ENCODE data around the gene DNAAF2. TPM values are rescaled to one million over a fixed set of nuclear protein-coding genes. Genes with fewer than 3 reads are reported as not detected.

DNAAF2 gene
- total and polyA plus RNA-seq, 2 experiments from 2014 or later = 11.0 to 11.1 TPM

GRCh38 chr14:49637534-49638078 is 2.6 kb upstream of the DNAAF2 start:
- Histone ChIP-seq H3K79me2 (ENCODE audit: insufficient read depth) (peaks cover 86% of the 10 kb centered on the region), H3K4me2 (ENCODE audit: unreplicated experiment) (no peak overlapping the region), H3K4me1 (ENCODE audit: insufficient read depth) (peaks cover 10% of the 10 kb centered on the region), H3F3A (ENCODE audit: insufficient read depth) (peaks cover 11% of the 10 kb centered on the region), H3K9me2 (ENCODE audit: insufficient read depth) (no peaks in the 10 kb centered on the region), H2AFZ (no peak overlapping the region), H3K9ac (no peak overlapping the region), H3K27ac (no peak overlapping the region), H3K36me3 (ENCODE audit: low read depth) (peaks cover 4% of the 10 kb centered on the region; the same call in 1 of the 2 replicates), H3K27me3 (replicated peaks; ENCODE audit: insufficient read depth) (no peaks in the 10 kb centered on the region), H3K4me3 (no peak overlapping the region), H3K9me3 (ENCODE audit: low read depth) (no peaks in the 10 kb centered on the region), H4K20me1 (ENCODE audit: insufficient read depth) (no peaks in the 10 kb centered on the region)
- in situ Hi-C loops (cut with MboI) = loop anchor here (10.0 kb wide), 1 partner anchor 127 kb away; the partner anchor contains the start of gene KLHDC2
- no peak for DNase-seq
- TF ChIP-seq EZH2phosphoT487 (IDR thresholded peaks at IDR 0.05; ENCODE audit: insufficient read depth, low read depth) = no peak
- 83% methylated on average over 3 of the region's 3 CpGs for WGBS, 2 experiments (ENCODE audit: low coverage in 1 of 2, low lambda C conversion rate in 2 of 2, missing lambda C conversion rate in 2 of 2)

GRCh38 chr14:49636866-49637265 is 1.8 kb upstream of the DNAAF2 start:
- H4K20me1 ChIP-seq (ENCODE audit: insufficient read depth) = no peaks in the 10 kb centered on the region
- DNase-seq = peak; percentile 9
- no peaks in the 10 kb centered on the region for H3K9me2 ChIP-seq (ENCODE audit: insufficient read depth)
- H3K4me2 ChIP-seq (ENCODE audit: unreplicated experiment) = no peak overlapping the region
- peaks cover 4% of the 10 kb centered on the region; the same call in 1 of the 2 replicates for H3K36me3 ChIP-seq (ENCODE audit: low read depth)
- no peak overlapping the region for H2AFZ ChIP-seq
- H3K27ac ChIP-seq = peak overlapping the region; percentile 90; the same call in 1 of the 2 replicates
- no peaks in the 10 kb centered on the region for H3K27me3 ChIP-seq (replicated peaks; ENCODE audit: insufficient read depth)
- H3K4me3 ChIP-seq = no peak overlapping the region
- 95 to 97% methylated on average over 1 of the region's 1 CpG for WGBS, 2 experiments (ENCODE audit: low coverage in 1 of 2, low lambda C conversion rate in 2 of 2, missing lambda C conversion rate in 2 of 2)
- H3F3A ChIP-seq (ENCODE audit: insufficient read depth) = peaks cover 11% of the 10 kb centered on the region
- in situ Hi-C loops (cut with MboI) = loop anchor here (10.0 kb wide), 1 partner anchor 128 kb away; the partner anchor contains the start of gene KLHDC2
- TF ChIP-seq EZH2phosphoT487 (IDR thresholded peaks at IDR 0.05; ENCODE audit: insufficient read depth, low read depth) = no peak
- no peak for TF ChIP-seq EZH2 (IDR thresholded peaks at IDR 0.05; ENCODE audit: insufficient read depth, poor library complexity, severe bottlenecking)
- no peak overlapping the region for H3K9ac ChIP-seq
- H3K79me2 ChIP-seq (ENCODE audit: insufficient read depth) = peaks cover 86% of the 10 kb centered on the region
- peaks cover 16% of the 10 kb centered on the region for H3K4me1 ChIP-seq (ENCODE audit: insufficient read depth)
- H3K9me3 ChIP-seq (ENCODE audit: low read depth) = no peaks in the 10 kb centered on the region

GRCh38 chr14:49633640-49634546 is 1.2 kb downstream of the DNAAF2 start:
- peaks cover 86% of the 10 kb centered on the region for H3K79me2 ChIP-seq (ENCODE audit: insufficient read depth)
- 0 to 2% methylated on average over 64 to 85 of the region's 101 CpGs for WGBS, 2 experiments (ENCODE audit: low coverage in 1 of 2, low lambda C conversion rate in 2 of 2, missing lambda C conversion rate in 2 of 2)
- peaks cover 21% of the 10 kb centered on the region for H3K4me1 ChIP-seq (ENCODE audit: insufficient read depth)
- peaks cover 4% of the 10 kb centered on the region; the same call in 1 of the 2 replicates for H3K36me3 ChIP-seq (ENCODE audit: low read depth)
- H3F3A ChIP-seq (ENCODE audit: insufficient read depth) = peaks cover 11% of the 10 kb centered on the region
- DNase-seq = peak; percentile 98
- no peaks in the 10 kb centered on the region for H4K20me1 ChIP-seq (ENCODE audit: insufficient read depth)
- H2AFZ ChIP-seq = peak overlapping the region; percentile 87
- H3K9me2 ChIP-seq (ENCODE audit: insufficient read depth) = no peaks in the 10 kb centered on the region
- H3K27ac ChIP-seq = peak overlapping the region; percentile 90
- in situ Hi-C loops (cut with MboI) = loop anchor here (10.0 kb wide), 1 partner anchor 131 kb away; the partner anchor contains the start of gene KLHDC2
- no peaks in the 10 kb centered on the region for H3K27me3 ChIP-seq (replicated peaks; ENCODE audit: insufficient read depth)
- peak overlapping the region; percentile 90 for H3K9ac ChIP-seq
- peak overlapping the region; percentile 80 for H3K4me2 ChIP-seq (ENCODE audit: unreplicated experiment)
- peak overlapping the region; percentile 83 for H3K4me3 ChIP-seq
- no peaks in the 10 kb centered on the region for H3K9me3 ChIP-seq (ENCODE audit: low read depth)
- no peak for TF ChIP-seq EZH2phosphoT487 (IDR thresholded peaks at IDR 0.05; ENCODE audit: insufficient read depth, low read depth)
- TF ChIP-seq EZH2 (IDR thresholded peaks at IDR 0.05; ENCODE audit: insufficient read depth, poor library complexity, severe bottlenecking) = no peak

- Histone ChIP-seq H3K9ac (peak overlapping the region; percentile 94; the same call in 1 of the 2 replicates), H2AFZ (no peak overlapping the region), H3K4me2 (ENCODE audit: unreplicated experiment) (peak overlapping the region; percentile 90), H3K36me3 (ENCODE audit: low read depth) (peaks cover 5% of the 10 kb centered on the region), H3K4me3 (peak overlapping the region; percentile 90), H3K27ac (peak overlapping the region; percentile 34), H4K20me1 (ENCODE audit: insufficient read depth) (no peaks in the 10 kb centered on the region), H3K27me3 (replicated peaks; ENCODE audit: insufficient read depth) (no peaks in the 10 kb centered on the region), H3K79me2 (ENCODE audit: insufficient read depth) (peaks cover 97% of the 10 kb centered on the region), H3K9me3 (ENCODE audit: low read depth) (no peaks in the 10 kb centered on the region), H3K9me2 (ENCODE audit: insufficient read depth) (no peaks in the 10 kb centered on the region), H3F3A (ENCODE audit: insufficient read depth) (peaks cover 27% of the 10 kb centered on the region), H3K4me1 (ENCODE audit: insufficient read depth) (peaks cover 27% of the 10 kb centered on the region)
- in situ Hi-C loops (cut with MboI) = no loop called here
- 87 to 91% methylated on average over 6 of the region's 6 CpGs for WGBS, 2 experiments (ENCODE audit: low coverage in 1 of 2, low lambda C conversion rate in 2 of 2, missing lambda C conversion rate in 2 of 2)
- peak; percentile 48 for DNase-seq
- TF ChIP-seq EZH2 (IDR thresholded peaks at IDR 0.05; ENCODE audit: insufficient read depth, poor library complexity, severe bottlenecking) (no peak), EZH2phosphoT487 (IDR thresholded peaks at IDR 0.05; ENCODE audit: insufficient read depth, low read depth) (no peak)
Observed at GRCh38 chr14:49623941-49624839, 10.9 kb downstream of the DNAAF2 start.

All from GM23248 (cell line).